Activated T-cell treated with anti-CD3 and anti-CD28 coated beads, Interleukin-2, amount 50 U/mL, for 4 hours (primary cell): ENCODE measurements around the gene VTI1B. TPM values are rescaled to one million over a fixed set of nuclear protein-coding genes. Genes with fewer than 3 reads are reported as not detected.

Source experiments
- ATAC-seq, 2 donors: fragments of 200-7000 bp; cut with Tn5 transposase; one replicate each; pipeline ENCODE4 v1.10.0; 2021
- DNase-seq: peaks from one replicate; pipeline ENCODE4 v3.0.0-alpha.2; 2020
- H3K27me3 Mint-ChIP-seq: one replicate; pipeline ENCODE4 v1.8.0; 2021; ENCODE audit warnings: low read depth, mixed read lengths
- H3K36me3 Mint-ChIP-seq: one replicate; pipeline ENCODE4 v1.8.0; 2022; ENCODE audit warnings: mixed read lengths; ENCODE audit not compliant: insufficient read depth
- H3K4me1 Mint-ChIP-seq: one replicate; pipeline ENCODE4 v1.8.0; 2021; ENCODE audit warnings: low read depth, mixed read lengths
- H3K4me3 Mint-ChIP-seq: one replicate; pipeline ENCODE4 v1.8.0; 2021; ENCODE audit warnings: mild to moderate bottlenecking, moderate library complexity, mixed read lengths
- H3K9me3 Mint-ChIP-seq: one replicate; pipeline ENCODE4 v1.8.0; 2021; ENCODE audit warnings: mixed read lengths
- total RNA-seq, 3 donors: library from RNA; stranded (reverse); gene quantifications; one replicate each; pipeline ENCODE4 v1.2.1, GENCODE V29; 2021

Gene VTI1B
- total RNA-seq, 3 donors from 2014 or later = 79.2 to 86.8 (median 80.1) TPM

DNA sequence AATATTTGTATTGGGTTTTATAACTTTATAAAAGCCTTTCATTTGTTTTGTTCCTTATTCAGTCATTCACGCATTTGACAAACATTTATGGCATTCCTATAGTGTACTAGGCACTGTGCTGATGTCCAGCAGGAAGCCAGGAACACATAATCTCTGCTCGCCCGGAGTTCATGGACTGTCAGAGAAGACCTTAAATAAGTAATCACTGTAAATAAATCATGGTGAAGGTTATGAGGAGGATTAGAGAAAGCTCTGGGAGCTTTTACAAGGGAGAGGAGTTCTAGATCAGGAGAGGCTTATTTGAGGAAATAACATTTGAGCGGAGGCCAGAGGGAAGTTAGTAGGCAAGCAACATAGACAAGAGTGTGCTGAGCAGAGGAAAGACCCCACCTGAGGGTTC, 22.6 kb upstream of the VTI1B start:
- ATAC-seq (no peak), DNase-seq (no peak)
- Mint-ChIP-seq H3K36me3 (peaks cover 4% of the 10 kb centered on the region), H3K4me3 (no peak overlapping the region), H3K9me3 (no peaks in the 10 kb centered on the region), H3K27me3 (no peaks in the 10 kb centered on the region), H3K4me1 (peaks cover 25% of the 10 kb centered on the region)

DNA sequence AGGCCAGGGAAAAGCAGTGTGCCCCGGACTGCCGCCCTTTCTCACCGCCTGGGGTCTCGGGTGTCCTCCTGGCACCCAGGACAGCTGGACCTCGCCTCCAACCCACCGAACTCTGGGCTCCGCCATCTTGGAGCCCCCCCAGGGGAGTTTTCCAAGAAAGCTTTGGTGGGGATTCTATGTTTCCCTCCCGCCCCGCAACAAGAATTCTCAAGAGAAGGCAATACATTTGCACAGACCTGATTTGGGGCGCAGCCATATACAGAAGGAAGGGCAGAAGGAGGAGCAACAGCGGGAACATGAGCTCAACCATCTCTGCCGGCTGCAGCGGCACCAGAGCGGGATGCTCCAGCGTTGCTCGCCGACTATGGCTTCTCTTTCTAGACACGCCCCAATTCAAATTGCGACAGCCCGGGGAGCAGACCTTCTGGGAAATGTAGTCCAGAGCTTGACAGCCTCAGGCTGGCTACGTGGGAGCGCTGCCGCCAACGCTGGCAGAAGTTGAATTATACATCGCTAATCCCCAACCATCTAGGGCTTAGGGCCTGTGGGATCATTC, 21.0 kb upstream of the VTI1B start, which contains the start of gene RDH11:
TSS of gene RDH11 (minus strand) at position 371 of the 556 bp plus-strand sequence. CDS start at position 310, 61 bp downstream.
- peaks cover 26% of the 10 kb centered on the region for H3K4me1 Mint-ChIP-seq
- no peaks in the 10 kb centered on the region for H3K27me3 Mint-ChIP-seq
- H3K4me3 Mint-ChIP-seq = peak within 1 kb of the TSS; percentile 97
- DNase-seq (peak; percentile 75), ATAC-seq (peak; percentile 88 to 89)
- no peaks in the 10 kb centered on the region for H3K9me3 Mint-ChIP-seq
- peaks cover 16% of the 10 kb centered on the region for H3K36me3 Mint-ChIP-seq

DNA sequence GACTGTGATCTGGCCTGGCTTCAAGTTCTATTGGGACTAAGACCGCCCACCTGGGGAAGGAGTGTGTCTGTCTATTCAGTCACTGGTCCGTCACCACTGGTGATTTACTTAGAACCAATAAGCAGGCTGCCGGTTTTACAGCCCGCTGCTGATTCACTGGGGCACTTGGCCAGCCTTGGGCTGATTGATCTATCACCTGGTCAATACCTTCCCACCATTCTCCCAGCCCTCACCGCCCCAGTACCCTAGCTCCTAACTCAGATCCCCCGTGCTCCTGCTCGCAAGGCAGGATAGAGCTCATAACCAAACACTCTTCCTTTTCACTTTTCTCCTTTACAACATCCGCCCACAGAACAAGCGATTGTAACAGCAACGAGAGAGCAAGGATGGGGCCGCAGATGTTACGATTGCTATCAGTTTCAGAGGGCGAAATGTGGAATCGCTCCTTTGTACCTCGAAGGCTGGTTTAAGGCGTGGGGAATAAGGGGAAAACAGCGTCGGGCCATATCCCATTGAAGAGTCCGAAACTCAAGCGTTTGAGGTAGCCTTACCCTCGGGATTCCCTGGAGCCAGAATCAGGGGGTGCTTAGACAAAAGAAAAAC, 20.5 kb upstream of the VTI1B start:
- Mint-ChIP-seq H3K36me3 (peaks cover 21% of the 10 kb centered on the region), H3K27me3 (no peaks in the 10 kb centered on the region), H3K4me3 (peak overlapping the region; percentile 97), H3K4me1 (peaks cover 26% of the 10 kb centered on the region), H3K9me3 (no peaks in the 10 kb centered on the region)
- DNase-seq = peak; percentile 51
- peak; percentile 85 to 86 for ATAC-seq

DNA sequence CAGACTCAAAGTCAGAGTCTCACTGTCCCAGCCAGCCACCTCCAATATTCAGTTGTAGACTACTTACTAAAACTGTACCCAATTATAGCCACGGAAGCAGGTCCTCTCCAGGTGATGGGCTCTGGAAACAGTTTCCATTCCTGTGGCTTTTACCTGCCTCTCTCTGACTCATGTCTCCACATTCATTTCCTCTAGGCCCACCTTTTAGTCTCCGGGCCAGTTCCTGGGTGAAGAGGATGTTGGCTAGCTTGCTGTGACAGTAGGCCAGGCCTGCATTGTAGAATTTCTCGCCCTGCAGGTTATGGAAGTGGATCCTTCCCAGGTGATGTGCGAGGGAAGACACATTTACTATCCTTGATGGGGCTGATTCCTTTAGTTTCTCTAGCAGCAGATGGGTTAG, 15.6 kb upstream of the VTI1B start:
- peaks cover 49% of the 10 kb centered on the region for H3K36me3 Mint-ChIP-seq

DNA sequence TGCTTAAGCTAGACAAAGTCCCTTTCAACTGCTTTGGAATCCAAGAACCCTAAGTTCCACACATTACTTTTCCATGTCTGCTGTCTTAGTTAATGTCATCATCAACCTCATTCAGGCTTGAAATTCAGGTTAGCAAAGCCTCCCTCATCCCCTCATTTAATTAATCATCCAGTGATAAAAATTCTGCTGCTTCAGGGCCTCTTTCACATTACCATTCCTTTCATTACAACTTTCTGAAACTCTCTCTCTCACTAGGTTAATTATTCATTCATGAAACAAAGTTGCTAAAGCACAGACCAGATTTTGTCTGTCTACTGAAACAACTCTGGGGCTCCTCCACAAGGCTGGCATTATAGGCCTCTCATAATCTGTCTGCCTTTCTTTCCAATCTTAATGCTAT, 9.4 kb upstream of the VTI1B start:
- peaks cover 50% of the 10 kb centered on the region for H3K36me3 Mint-ChIP-seq
- peaks cover 25% of the 10 kb centered on the region for H3K4me1 Mint-ChIP-seq
- ATAC-seq = no peak

More for the DNA sequence above, 15.6 kb upstream of the VTI1B start:
- Mint-ChIP-seq H3K4me3 (no peak overlapping the region), H3K9me3 (no peaks in the 10 kb centered on the region), H3K4me1 (peaks cover 22% of the 10 kb centered on the region), H3K27me3 (no peaks in the 10 kb centered on the region)
- DNase-seq = no peak
- no peak for ATAC-seq

DNA sequence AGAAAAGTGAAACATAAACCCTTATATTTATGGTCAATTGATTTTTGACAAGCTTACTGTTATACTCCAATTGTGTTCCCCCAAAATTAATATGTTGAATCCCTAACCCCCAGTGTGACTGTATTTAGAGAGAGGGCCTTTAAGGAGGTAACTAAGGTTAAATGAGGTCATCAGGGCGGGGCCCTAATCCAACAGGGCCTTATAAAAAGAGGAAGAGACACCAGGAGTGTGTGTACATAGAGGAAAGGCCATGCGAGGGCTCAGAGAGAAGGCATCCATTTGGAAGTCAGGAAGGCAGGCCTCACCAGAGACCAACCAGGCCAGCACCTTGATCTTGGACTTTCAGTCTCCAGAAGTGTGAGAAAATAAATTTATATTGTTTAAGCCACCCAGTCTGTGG, 6.5 kb upstream of the VTI1B start:
- DNase-seq (no peak), ATAC-seq (no peak)
- Mint-ChIP-seq H3K4me3 (no peak overlapping the region), H3K9me3 (no peaks in the 10 kb centered on the region), H3K4me1 (peaks cover 29% of the 10 kb centered on the region), H3K27me3 (no peaks in the 10 kb centered on the region), H3K36me3 (peaks cover 48% of the 10 kb centered on the region)

More for the DNA sequence above, 9.4 kb upstream of the VTI1B start:
- no peak for DNase-seq
- H3K9me3 Mint-ChIP-seq = no peaks in the 10 kb centered on the region
- H3K27me3 Mint-ChIP-seq = no peaks in the 10 kb centered on the region
- H3K4me3 Mint-ChIP-seq = no peak overlapping the region

DNA sequence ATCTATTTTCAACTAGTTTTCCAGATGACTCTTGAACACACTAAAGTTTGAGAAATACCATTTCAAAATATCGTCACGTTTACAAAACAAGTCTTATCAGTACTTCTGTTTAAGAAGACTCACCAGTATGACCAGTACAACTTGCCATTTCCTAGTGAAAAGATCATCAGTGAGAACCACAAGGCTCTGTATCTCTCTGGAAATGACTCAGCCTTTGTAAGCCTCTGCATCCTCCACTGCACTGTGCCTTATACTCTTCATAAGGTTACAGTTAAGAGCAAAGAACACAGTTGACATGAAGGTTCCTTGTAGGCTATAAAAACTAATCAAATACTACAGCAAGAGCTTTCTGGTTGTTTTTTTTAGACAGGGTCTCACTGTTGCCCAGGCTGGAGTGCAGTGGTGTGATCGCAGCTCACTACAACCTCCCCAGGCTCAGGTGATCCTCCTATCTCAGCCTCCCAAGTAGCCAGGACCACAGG, 5.7 kb upstream of the VTI1B start:
- ATAC-seq = peak; percentile 96 to 97
- no peaks in the 10 kb centered on the region for H3K9me3 Mint-ChIP-seq
- peaks cover 33% of the 10 kb centered on the region for H3K4me1 Mint-ChIP-seq
- H3K4me3 Mint-ChIP-seq = no peak overlapping the region
- H3K36me3 Mint-ChIP-seq = peaks cover 42% of the 10 kb centered on the region
- H3K27me3 Mint-ChIP-seq = no peaks in the 10 kb centered on the region
- no peak for DNase-seq

DNA sequence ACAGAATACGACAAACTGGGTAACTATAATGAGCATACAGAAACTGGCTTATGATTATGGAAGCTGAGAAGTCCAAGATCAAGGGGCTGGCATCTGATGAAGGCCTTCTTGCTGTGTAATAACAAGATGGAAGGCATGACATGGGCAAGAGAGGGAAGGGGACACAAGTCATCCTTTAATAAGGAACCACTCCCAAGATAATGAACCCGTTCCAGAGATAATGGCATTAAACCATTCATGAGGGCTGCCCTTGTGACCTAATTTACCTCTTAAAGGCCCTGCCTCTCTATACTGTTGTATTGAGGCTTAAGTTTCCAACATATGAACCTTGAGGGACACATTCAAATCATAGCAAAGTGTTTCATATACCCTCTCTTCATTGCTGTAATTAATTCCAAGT, 4.6 kb upstream of the VTI1B start:
- DNase-seq (no peak), ATAC-seq (no peak)
- Mint-ChIP-seq H3K4me3 (no peak overlapping the region), H3K4me1 (peaks cover 31% of the 10 kb centered on the region), H3K36me3 (peaks cover 36% of the 10 kb centered on the region), H3K9me3 (no peaks in the 10 kb centered on the region), H3K27me3 (no peaks in the 10 kb centered on the region)

DNA sequence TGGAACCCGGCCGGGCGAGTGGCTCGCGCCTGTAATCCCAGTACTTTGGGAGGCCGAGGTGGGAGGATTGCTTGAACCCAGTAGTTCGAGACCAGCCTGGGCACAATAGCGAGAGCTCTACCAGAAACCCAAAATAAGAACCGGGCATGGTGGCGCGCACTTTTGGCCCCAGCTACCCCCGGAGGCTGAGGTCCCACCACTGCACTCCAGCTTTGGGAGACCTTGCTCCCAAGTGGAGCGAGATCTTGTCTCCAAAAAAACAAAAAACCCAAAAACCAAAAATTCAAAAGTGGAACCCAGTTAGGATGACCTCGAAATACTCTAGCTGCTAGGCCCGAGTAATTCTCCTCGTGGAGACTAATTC, 769 bp upstream of the VTI1B start:
- Mint-ChIP-seq H3K36me3 (peaks cover 13% of the 10 kb centered on the region), H3K27me3 (no peaks in the 10 kb centered on the region), H3K9me3 (no peaks in the 10 kb centered on the region), H3K4me1 (peaks cover 46% of the 10 kb centered on the region), H3K4me3 (peak overlapping the region; percentile 92)
- DNase-seq (no peak), ATAC-seq (no peak)

DNA sequence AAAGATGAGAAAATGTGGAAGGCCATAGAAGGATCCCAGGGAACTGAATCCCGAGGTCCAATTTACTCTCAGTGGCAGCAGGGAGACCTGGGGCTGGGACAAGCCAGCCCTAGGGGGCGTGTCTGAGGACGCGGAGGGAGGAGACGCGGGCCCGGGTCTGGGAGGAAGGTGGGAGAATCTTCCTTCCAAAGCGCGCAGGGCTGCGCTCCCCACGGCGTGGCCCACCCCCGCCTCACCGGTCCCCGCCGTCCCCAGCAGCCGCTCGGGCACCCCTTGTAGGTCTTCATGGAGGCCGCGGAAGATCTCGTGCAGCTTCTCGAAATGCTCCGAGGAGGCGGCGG, 323 bp downstream of the VTI1B start:
- H3K4me1 Mint-ChIP-seq = peaks cover 49% of the 10 kb centered on the region
- peaks cover 13% of the 10 kb centered on the region for H3K36me3 Mint-ChIP-seq
- peak overlapping the region; percentile 92 for H3K4me3 Mint-ChIP-seq
- ATAC-seq = peak; percentile 68 to 72
- DNase-seq = peak; percentile 36
- H3K9me3 Mint-ChIP-seq = no peaks in the 10 kb centered on the region
- no peaks in the 10 kb centered on the region for H3K27me3 Mint-ChIP-seq

DNA sequence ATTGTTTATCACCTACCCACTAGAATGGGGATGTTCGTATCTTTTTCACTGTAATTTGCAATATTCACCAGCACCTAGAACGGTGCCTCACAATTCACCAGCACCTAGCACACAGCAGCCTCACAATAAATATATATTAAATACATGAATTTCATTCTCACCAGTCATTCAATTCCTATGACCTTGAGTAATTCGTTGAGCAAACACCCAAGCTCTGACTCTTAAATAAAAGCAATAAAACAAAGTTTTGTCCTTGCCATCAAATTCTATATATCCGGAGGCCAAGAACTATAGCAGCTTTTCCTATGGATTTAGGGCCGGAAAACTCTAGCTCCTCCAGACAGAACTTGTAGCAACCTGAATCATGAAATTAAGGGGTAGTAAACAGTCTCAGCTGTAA, 981 bp downstream of the VTI1B start:
- Mint-ChIP-seq H3K27me3 (no peaks in the 10 kb centered on the region), H3K4me3 (peak overlapping the region; percentile 92), H3K4me1 (peaks cover 54% of the 10 kb centered on the region), H3K9me3 (no peaks in the 10 kb centered on the region), H3K36me3 (peaks cover 13% of the 10 kb centered on the region)
- DNase-seq (no peak), ATAC-seq (no peak)

DNA sequence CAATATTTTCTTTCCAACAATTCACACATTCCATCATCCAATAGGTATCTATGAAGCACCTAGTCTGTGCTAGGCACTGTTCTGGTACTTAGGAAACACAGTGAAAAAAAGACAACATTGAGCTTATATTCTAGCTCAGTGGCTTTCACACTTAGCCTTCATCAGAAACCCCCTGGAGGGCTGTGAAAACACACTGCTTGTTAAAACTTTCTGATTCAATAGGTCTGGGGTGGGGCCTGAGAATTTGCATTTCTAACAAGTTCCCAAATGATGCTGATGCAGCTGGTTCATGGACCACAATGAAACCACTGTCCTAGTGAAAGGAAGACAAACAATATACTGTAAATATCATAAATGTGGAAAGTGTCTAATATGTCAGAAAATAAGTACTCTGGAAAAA, 5.9 kb downstream of the VTI1B start:
- no peaks in the 10 kb centered on the region for H3K9me3 Mint-ChIP-seq
- H3K4me3 Mint-ChIP-seq = no peak overlapping the region
- DNase-seq = no peak

DNA sequence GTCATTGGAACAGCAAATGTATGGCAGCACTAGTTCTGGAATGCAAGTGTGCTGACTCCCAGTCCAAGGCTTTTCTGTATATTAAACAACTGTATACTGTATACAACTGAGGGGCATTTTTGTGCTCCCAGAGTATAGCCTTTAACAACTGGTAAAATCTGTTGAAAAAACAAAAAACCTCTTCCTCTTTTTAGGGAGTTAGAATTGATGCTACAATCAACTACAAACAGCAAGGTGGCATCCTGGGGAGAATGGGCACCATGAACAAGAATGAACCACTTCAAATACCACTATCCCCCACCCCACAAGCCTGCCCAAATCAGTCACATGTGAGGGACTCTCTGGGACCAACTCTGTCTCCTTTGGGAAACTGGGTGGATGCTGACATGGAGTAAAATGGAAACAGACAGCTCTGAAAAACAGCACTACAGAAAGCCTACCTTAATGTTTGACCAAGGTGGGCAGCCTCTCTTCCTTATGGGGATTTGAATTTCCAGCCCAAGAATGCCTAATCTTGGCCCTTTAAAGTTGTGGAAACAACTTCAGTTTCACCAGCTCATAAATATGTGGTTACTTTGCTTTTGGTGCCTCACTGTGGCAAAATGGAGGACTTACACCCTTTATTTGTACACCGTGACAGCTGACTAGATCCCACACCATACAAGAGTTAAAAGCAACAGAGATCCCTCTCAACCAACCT, 7.5 kb downstream of the VTI1B start:
- Mint-ChIP-seq H3K27me3 (no peaks in the 10 kb centered on the region), H3K4me1 (peaks cover 61% of the 10 kb centered on the region), H3K9me3 (no peaks in the 10 kb centered on the region), H3K4me3 (no peak overlapping the region), H3K36me3 (peaks cover 2% of the 10 kb centered on the region)
- DNase-seq = no peak
- peak; percentile 84 to 85 for ATAC-seq

More for the DNA sequence above, 5.9 kb downstream of the VTI1B start:
- ATAC-seq = peak; percentile 53 to 80
- no peaks in the 10 kb centered on the region for H3K36me3 Mint-ChIP-seq
- peaks cover 72% of the 10 kb centered on the region for H3K4me1 Mint-ChIP-seq
- no peaks in the 10 kb centered on the region for H3K27me3 Mint-ChIP-seq

DNA sequence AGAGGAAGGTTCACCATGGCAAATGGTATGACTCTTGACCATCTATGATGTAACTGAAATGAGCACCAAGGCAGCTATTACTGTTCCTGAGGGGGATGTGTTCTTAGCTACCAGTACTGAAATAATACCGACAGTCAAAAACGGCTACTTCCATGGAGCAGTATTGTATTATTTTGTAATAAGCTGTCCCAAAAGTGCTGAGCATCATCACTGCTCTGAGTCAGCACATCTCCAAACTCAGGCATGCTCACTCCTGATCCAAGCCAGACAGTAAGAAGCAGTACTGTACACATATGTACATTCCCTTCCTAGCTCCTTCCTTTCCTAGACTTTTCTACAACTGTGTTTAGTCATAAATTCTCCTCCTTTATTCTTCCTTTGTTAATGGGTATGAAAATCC, 8.6 kb downstream of the VTI1B start:
- ATAC-seq = no peak
- Mint-ChIP-seq H3K27me3 (no peaks in the 10 kb centered on the region), H3K4me1 (peaks cover 51% of the 10 kb centered on the region), H3K4me3 (no peak overlapping the region), H3K36me3 (peaks cover 2% of the 10 kb centered on the region), H3K9me3 (no peaks in the 10 kb centered on the region)
- no peak for DNase-seq

DNA sequence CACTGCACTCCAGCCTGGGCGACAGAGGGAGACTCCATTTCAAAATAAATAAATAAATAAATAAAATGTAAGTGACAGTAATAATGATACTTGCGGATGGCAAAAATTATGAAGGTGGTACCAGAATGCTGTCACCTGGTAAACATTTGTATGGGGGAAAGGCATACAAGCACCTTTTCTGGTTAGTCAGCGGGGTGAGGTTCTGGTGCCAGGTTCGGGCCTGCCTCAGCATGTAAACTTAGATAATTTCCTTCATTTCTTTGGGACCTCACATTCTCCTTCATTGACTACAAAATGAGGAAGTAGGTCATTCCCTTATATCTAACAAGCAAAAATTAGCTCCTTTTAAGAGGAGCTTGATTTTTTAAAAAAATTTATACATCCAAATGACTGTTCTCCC, 10.8 kb downstream of the VTI1B start:
- Mint-ChIP-seq H3K9me3 (no peaks in the 10 kb centered on the region), H3K4me1 (peaks cover 34% of the 10 kb centered on the region), H3K4me3 (no peak overlapping the region), H3K36me3 (peaks cover 5% of the 10 kb centered on the region), H3K27me3 (no peaks in the 10 kb centered on the region)
- no peak for ATAC-seq
- DNase-seq = no peak
